Measurements from ENCODE around the gene KCNH5. TPM values are rescaled to one million over a fixed set of nuclear protein-coding genes. Genes with fewer than 3 reads are reported as not detected.
A peak's percentile ranks its signal among the peaks of the same experiment; 100 is the strongest.

The KCNH5 gene
- total RNA-seq, 1 donor from 2014 or later: 2.4 TPM

GRCh38 chr14:62655166-62655565 is 390.1 kb downstream of the KCNH5 start:
- Histone ChIP-seq H3K4me3 (ENCODE audit: insufficient read depth, low read depth, low read length) (no peak overlapping the region), H3K9ac (ENCODE audit: low read length) (no peak overlapping the region), H3K79me2 (ENCODE audit: insufficient read depth, low read length) (no peaks in the 10 kb centered on the region), H3K27ac (ENCODE audit: low read depth, low read length) (no peak overlapping the region), H3K27me3 (ENCODE audit: insufficient read depth, low read length) (no peaks in the 10 kb centered on the region), H3K4me2 (ENCODE audit: low read length) (peak overlapping the region; percentile 41), H3K9me3 (ENCODE audit: insufficient read depth, low read depth, low read length) (no peaks in the 10 kb centered on the region), H3K36me3 (ENCODE audit: insufficient read depth, low read length) (no peaks in the 10 kb centered on the region), H2AFZ (ENCODE audit: low read depth, low read length) (no peak overlapping the region), H3K4me1 (ENCODE audit: insufficient read depth, low read length) (no peaks in the 10 kb centered on the region), H4K20me1 (ENCODE audit: insufficient read depth, low read length) (no peaks in the 10 kb centered on the region)
- Mint-ChIP-seq H3K9me3 (ENCODE audit: unreplicated experiment) (no peaks in the 10 kb centered on the region), H3K4me1 (ENCODE audit: low read depth, unreplicated experiment) (no peaks in the 10 kb centered on the region), H3K4me3 (ENCODE audit: unreplicated experiment) (no peak overlapping the region), H3K27ac (ENCODE audit: unreplicated experiment) (no peak overlapping the region), H3K36me3 (ENCODE audit: low read depth, unreplicated experiment) (no peaks in the 10 kb centered on the region), H3K27me3 (ENCODE audit: low read depth, unreplicated experiment) (no peaks in the 10 kb centered on the region)
- DNase-seq (ENCODE audit: low read depth) (peak; percentile 10), FAIRE-seq (no peak)
- TF ChIP-seq EZH2 (IDR thresholded peaks at IDR 0.05; ENCODE audit: insufficient read depth, low read length) (no peak), CTCF (IDR thresholded peaks at IDR 0.05; ENCODE audit: insufficient read depth, low read depth, low read length) (no peak)

- H3K4me3 Mint-ChIP-seq (ENCODE audit: unreplicated experiment): no peak overlapping the region
- Histone ChIP-seq H3K9me3 (ENCODE audit: insufficient read depth, low read depth, low read length) (no peaks in the 10 kb centered on the region), H3K36me3 (ENCODE audit: insufficient read depth, low read length) (no peaks in the 10 kb centered on the region), H4K20me1 (ENCODE audit: insufficient read depth, low read length) (no peaks in the 10 kb centered on the region), H3K27ac (ENCODE audit: low read depth, low read length) (no peak overlapping the region), H3K4me1 (ENCODE audit: insufficient read depth, low read length) (no peaks in the 10 kb centered on the region), H3K79me2 (ENCODE audit: insufficient read depth, low read length) (no peaks in the 10 kb centered on the region), H3K4me2 (ENCODE audit: low read length) (peak overlapping the region; percentile 41), H3K27me3 (ENCODE audit: insufficient read depth, low read length) (no peaks in the 10 kb centered on the region), H3K9ac (ENCODE audit: low read length) (no peak overlapping the region), H2AFZ (ENCODE audit: low read depth, low read length) (peak overlapping the region; percentile 15), H3K4me3 (ENCODE audit: insufficient read depth, low read depth, low read length) (no peak overlapping the region)
- H3K4me1 Mint-ChIP-seq (ENCODE audit: low read depth, unreplicated experiment): no peaks in the 10 kb centered on the region
- H3K9me3 Mint-ChIP-seq (ENCODE audit: unreplicated experiment): no peaks in the 10 kb centered on the region
- TF ChIP-seq CTCF (IDR thresholded peaks at IDR 0.05; ENCODE audit: insufficient read depth, low read depth, low read length): no peak
- TF ChIP-seq EZH2 (IDR thresholded peaks at IDR 0.05; ENCODE audit: insufficient read depth, low read length): no peak
- H3K36me3 Mint-ChIP-seq (ENCODE audit: low read depth, unreplicated experiment): no peaks in the 10 kb centered on the region
- peak overlapping the region; percentile 3 for H3K27ac Mint-ChIP-seq (ENCODE audit: unreplicated experiment)
- FAIRE-seq (no peak), DNase-seq (ENCODE audit: low read depth) (peak; percentile 25)
- no peaks in the 10 kb centered on the region for H3K27me3 Mint-ChIP-seq (ENCODE audit: low read depth, unreplicated experiment)
These were observed 390.6 kb downstream of the KCNH5 start for GRCh38 chr14:62654641-62655040.

Other genes starting within 250 kb of the KCNH5 start
- gene RHOJ, start 159.0 kb upstream of the KCNH5 start, total RNA-seq: 29.6 and 34.5 TPM in 2 replicates

All from astrocyte (in vitro differentiated cells and primary cell).